Upper lobe of left lung (tissue), 6 donors: ENCODE data around the gene MAP4K4. TPM values are rescaled to one million over a fixed set of nuclear protein-coding genes. Genes with fewer than 3 reads are reported as not detected.

Experiments used
- ATAC-seq, 2 donors: fragments of 200-7000 bp; cut with Tn5 transposase; one replicate each; pipeline ENCODE4 v1.9.1; 2022; ENCODE audit warnings: mild to moderate bottlenecking in 2 of 2, moderate library complexity in 2 of 2; ENCODE audit not compliant: low FRiP score in 2 of 2
- DNase-seq, 2 donors: peaks; one replicate each; pipeline ENCODE4 v3.0.0-alpha.2; 2019 to 2020
- H3K27ac ChIP-seq, 4 donors: fragments of 200-600 bp; sonication (generic); one replicate each; pipeline ENCODE4 v1.5.1; 2016 to 2019
- H3K27me3 ChIP-seq, 4 donors: fragments of 200-600 bp; sonication (generic); one replicate each; pipeline ENCODE4 v1.5.1; 2017 to 2019
- H3K36me3 ChIP-seq, 4 donors: fragments of 200-600 bp; sonication (generic); one replicate each; pipeline ENCODE4 v1.5.1; 2016 to 2019
- H3K4me1 ChIP-seq, 4 donors: fragments of 200-600 bp; sonication (generic); one replicate each; pipeline ENCODE4 v1.5.1; 2018 to 2019
- H3K4me3 ChIP-seq, 4 donors: fragments of 200-600 bp; sonication (generic); one replicate each; pipeline ENCODE4 v1.5.1; 2017 to 2019; ENCODE audit warnings: mild to moderate bottlenecking in 2 of 4, moderate library complexity in 1 of 4
- H3K9me3 ChIP-seq, 4 donors: fragments of 200-600 bp; sonication (generic); one replicate each; pipeline ENCODE4 v1.5.1; 2018 to 2019
- CTCF ChIP-seq, 6 experiments: fragments of 450-650 bp in 4 of 6; fragments of 200-600 bp in 2 of 6; sonication (generic) in 2 of 6; IDR thresholded peaks; one replicate each; pipeline ENCODE4 v1.5.1; 2016 to 2019; ENCODE audit warnings: antibody characterized with exemption in 6 of 6
- EP300 ChIP-seq, 4 donors: sonication (generic); formaldehyde crosslinking; IDR thresholded peaks; one replicate each; pipeline ENCODE4 v1.5.1; 2017; ENCODE audit warnings: antibody characterized with exemption in 4 of 4, control low read depth in 2 of 4
- POLR2A ChIP-seq, 4 donors: fragments of 450-650 bp; IDR thresholded peaks; one replicate each; pipeline ENCODE4 v1.5.1; 2016 to 2017; ENCODE audit warnings: antibody characterized with exemption in 4 of 4, mild to moderate bottlenecking in 2 of 4
- POLR2AphosphoS5 ChIP-seq, 2 donors: sonication (generic); formaldehyde crosslinking; IDR thresholded peaks; one replicate each; pipeline ENCODE4 v1.5.1; 2017; ENCODE audit warnings: antibody characterized with exemption in 2 of 2
- WGBS, 2 donors: methylation state at CpG; one replicate each; pipeline ENCODE4 v1.1.5; 2017 to 2018; 5-methylcytosine and 5-hydroxymethylcytosine counted together
- total RNA-seq, 6 donors: library from RNA; depleted of rRNA in 4 of 6; stranded (reverse); fragments of >200 nt in 4 of 6; gene quantifications; one replicate each; pipeline versions ENCODE4 v1.1.0 to v1.2.1, GENCODE V29; 2016 to 2021
- donor health status: DM: no; HTN: no; CAD: no; lungs with moderate emphysema.
- donor health status: DM: no; HTN: yes; CAD: no; lungs with severe emphysema.

Gene MAP4K4
- total RNA-seq, 6 donors from 2014 or later, result 49.8 to 88.0 (median 56.4) TPM

DNA sequence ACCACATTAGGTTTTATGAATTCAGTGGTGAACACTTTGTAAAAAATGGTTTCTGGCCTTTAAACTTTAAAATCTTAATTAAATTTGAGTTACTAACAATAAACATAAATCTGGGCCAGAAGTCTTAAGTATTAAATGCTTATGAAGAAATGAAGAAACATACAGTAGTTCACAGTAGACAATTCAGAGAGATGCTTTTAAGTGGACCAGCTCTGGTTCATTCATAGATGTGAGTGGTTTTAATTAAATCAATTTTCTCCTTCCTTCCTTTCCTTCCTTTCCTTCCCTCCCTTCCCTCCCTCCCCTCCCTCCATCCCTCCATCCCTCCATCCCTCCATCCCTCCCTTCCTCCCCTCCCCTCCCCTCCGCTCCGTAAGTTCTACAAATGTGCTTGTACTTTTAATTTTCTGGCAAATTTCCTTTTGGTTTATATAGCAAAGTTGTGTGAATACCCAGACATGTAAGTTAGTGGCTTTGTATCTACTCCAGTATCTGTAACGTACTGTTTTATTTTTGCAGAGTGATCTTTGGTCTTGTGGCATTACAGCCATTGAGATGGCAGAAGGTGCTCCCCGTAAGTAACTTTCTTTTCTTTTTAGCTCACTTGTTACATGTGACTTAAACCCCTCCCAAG lies 136.5 kb downstream of the MAP4K4 start:
- Histone ChIP-seq H3K4me1 (peaks cover 6 to 16% (median 16%) of the 10 kb centered on the region in 4 donors), H3K27ac (no peak overlapping the region), H3K4me3 (no peak overlapping the region), H3K27me3 (no peaks in the 10 kb centered on the region), H3K9me3 (no peaks in the 10 kb centered on the region), H3K36me3 (peaks cover 0 to 46% (median 13%) of the 10 kb centered on the region in 4 donors)
- 98 to 100% methylated on average over 3 to 4 of the region's 4 CpGs for whole genome bisulfite sequencing, 2 donors
- TF ChIP-seq POLR2A (IDR thresholded peaks at IDR 0.05), result no peak
- TF ChIP-seq EP300 (IDR thresholded peaks at IDR 0.05), result no peak
- no peak for TF ChIP-seq POLR2AphosphoS5 (IDR thresholded peaks at IDR 0.05)
- TF ChIP-seq CTCF (IDR thresholded peaks at IDR 0.05), result no peak
- DNase-seq (no peak), ATAC-seq (no peak)

GRCh38 chr2:101837354-101837753 lies 139.8 kb downstream of the MAP4K4 start:
- WGBS, 2 donors, result 66 to 77% methylated on average over 3 of the region's 3 CpGs
- H3K36me3 ChIP-seq, result peaks cover 0 to 53% (median 21%) of the 10 kb centered on the region in 4 donors
- no peak for TF ChIP-seq POLR2AphosphoS5 (IDR thresholded peaks at IDR 0.05)
- H3K4me3 ChIP-seq, result no peak overlapping the region
- DNase-seq (no peak), ATAC-seq (no peak)
- H3K9me3 ChIP-seq, result no peaks in the 10 kb centered on the region
- H3K4me1 ChIP-seq, result peaks cover 0 to 4% (median 3%) of the 10 kb centered on the region in 4 donors
- H3K27me3 ChIP-seq, result no peaks in the 10 kb centered on the region
- no peak overlapping the region for H3K27ac ChIP-seq

DNA sequence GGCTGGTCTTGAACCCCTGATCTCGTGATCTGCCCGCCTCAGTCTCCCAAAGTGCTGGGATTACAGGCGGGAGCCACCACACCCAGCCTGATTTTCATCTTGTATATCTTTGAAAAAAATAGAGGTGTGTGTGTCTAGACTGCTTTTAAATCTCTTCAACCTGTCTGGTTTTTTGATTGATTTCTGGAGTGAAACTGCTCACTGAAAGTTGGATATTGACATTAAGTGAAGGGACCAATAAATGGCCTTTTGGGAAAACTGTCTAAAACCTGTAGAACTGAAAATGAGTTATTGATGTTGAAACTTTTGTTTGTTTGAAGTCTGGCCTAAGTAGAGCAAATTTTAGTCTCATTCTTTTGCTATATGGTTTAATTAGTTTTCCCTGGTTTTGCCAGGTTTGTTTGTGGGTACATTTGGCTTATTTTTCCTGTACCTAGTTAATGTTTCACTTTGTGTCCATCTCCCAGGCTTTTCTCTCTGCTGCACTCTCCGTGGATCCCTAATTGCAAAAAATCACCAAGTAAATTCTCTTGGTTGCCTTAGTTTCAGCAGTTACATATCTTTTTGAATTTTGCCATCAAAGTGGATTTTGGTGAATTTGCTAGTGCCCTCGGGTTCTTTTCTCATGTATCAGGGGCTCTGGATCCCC lies 144.3 kb downstream of the MAP4K4 start:
- DNase-seq (no peak), ATAC-seq (no peak)
- Histone ChIP-seq H3K27ac (no peak overlapping the region), H3K27me3 (no peaks in the 10 kb centered on the region), H3K4me3 (no peak overlapping the region), H3K4me1 (peaks cover 13 to 24% (median 20%) of the 10 kb centered on the region in 4 donors), H3K9me3 (no peaks in the 10 kb centered on the region), H3K36me3 (peaks cover 0 to 72% (median 29%) of the 10 kb centered on the region in 4 donors)
- WGBS, 2 donors, result 97% methylated on average over 5 of the region's 5 CpGs
- TF ChIP-seq EP300 (IDR thresholded peaks at IDR 0.05), result no peak
- TF ChIP-seq POLR2AphosphoS5 (IDR thresholded peaks at IDR 0.05), result no peak
- TF ChIP-seq POLR2A (IDR thresholded peaks at IDR 0.05), result no peak
- no peak for TF ChIP-seq CTCF (IDR thresholded peaks at IDR 0.05)

DNA sequence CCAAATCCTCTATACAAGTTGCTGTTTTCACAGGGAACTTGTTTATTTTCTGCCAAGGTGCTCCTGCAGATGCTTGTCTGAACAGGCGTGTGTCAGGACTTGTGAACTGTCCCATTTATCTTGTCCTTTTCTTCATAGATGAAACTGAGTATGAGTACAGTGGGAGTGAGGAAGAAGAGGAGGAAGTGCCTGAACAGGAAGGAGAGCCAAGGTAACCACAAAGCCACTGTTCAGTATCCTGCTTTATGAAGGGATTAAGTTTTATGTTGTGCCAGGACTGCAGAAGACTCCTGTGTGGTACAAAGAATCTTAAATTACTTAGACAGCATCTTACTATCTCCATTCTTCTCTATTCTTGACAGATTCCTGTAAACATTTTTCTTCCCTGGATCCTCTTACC lies 145.0 kb downstream of the MAP4K4 start:
- DNase-seq (no peak), ATAC-seq (no peak)
- WGBS, 2 donors, result 67 to 71% methylated on average over 1 of the region's 1 CpG
- Histone ChIP-seq H3K4me1 (peaks cover 13 to 24% (median 20%) of the 10 kb centered on the region in 4 donors), H3K27ac (peak overlapping the region in 1 of 4 donors; percentile 62), H3K27me3 (no peaks in the 10 kb centered on the region), H3K36me3 (peaks cover 0 to 73% (median 31%) of the 10 kb centered on the region in 4 donors), H3K4me3 (no peak overlapping the region), H3K9me3 (no peaks in the 10 kb centered on the region)
- TF ChIP-seq POLR2A (IDR thresholded peaks at IDR 0.05), result no peak
- no peak for TF ChIP-seq POLR2AphosphoS5 (IDR thresholded peaks at IDR 0.05)
- no peak for TF ChIP-seq CTCF (IDR thresholded peaks at IDR 0.05)
- TF ChIP-seq EP300 (IDR thresholded peaks at IDR 0.05), result no peak

GRCh38 chr2:101843048-101843447 lies 145.5 kb downstream of the MAP4K4 start:
- WGBS, 2 donors, result 66 to 69% methylated on average over 2 of the region's 2 CpGs
- H3K36me3 ChIP-seq, result peaks cover 0 to 72% (median 32%) of the 10 kb centered on the region in 4 donors
- ATAC-seq, result peak in 1 of 2 donors; percentile 60

More at GRCh38 chr2:101843048-101843447, 145.5 kb downstream of the MAP4K4 start:
- Histone ChIP-seq H3K27ac (peak overlapping the region in 1 of 4 donors; percentile 62), H3K9me3 (no peaks in the 10 kb centered on the region), H3K4me1 (peaks cover 13 to 24% (median 20%) of the 10 kb centered on the region in 4 donors), H3K4me3 (no peak overlapping the region), H3K27me3 (no peaks in the 10 kb centered on the region)
- no peak for TF ChIP-seq POLR2A (IDR thresholded peaks at IDR 0.05)
- no peak for DNase-seq
